ENCODE measurements around the gene ACER3. TPM values are rescaled to one million over a fixed set of nuclear protein-coding genes. Genes with fewer than 3 reads are reported as not detected.

The ACER3 gene
- total and polyA plus RNA-seq, 2 experiments from 2014 or later, result 6.2 to 26.5 TPM

GRCh38 chr11:77024745-77025144 lies 164.0 kb downstream of the ACER3 start (continued):
- TF ChIP-seq ZNF462 (CRISPR knock-in tag; IDR thresholded peaks at IDR 0.05) (no peak), REST (IDR thresholded peaks at IDR 0.05; ENCODE audit: unreplicated experiment) (no peak), ZNF114 (CRISPR knock-in tag; IDR thresholded peaks at IDR 0.05) (no peak)

- ATAC-seq (no peak), DNase-seq (ENCODE audit: low spot score) (no peak)
- Histone ChIP-seq H3K9me2 (ENCODE audit: insufficient read depth) (no peaks in the 10 kb centered on the region), H4K20me1 (replicated peaks; ENCODE audit: insufficient read depth) (no peaks in the 10 kb centered on the region; the same call in 1 of the 2 replicates), H3K27me3 (ENCODE audit: insufficient read depth) (no peaks in the 10 kb centered on the region), H3K36me3 (ENCODE audit: insufficient read depth) (no peaks in the 10 kb centered on the region), H3K4me1 (ENCODE audit: insufficient read depth) (peaks cover 9% of the 10 kb centered on the region), H3F3A (replicated peaks; ENCODE audit: low read depth) (no peaks in the 10 kb centered on the region), H3K4me3 (no peak overlapping the region), H3K79me2 (replicated peaks; ENCODE audit: insufficient read depth) (no peaks in the 10 kb centered on the region), H3K27ac (ENCODE audit: low read depth) (no peak overlapping the region), H2AFZ (no peak overlapping the region), H3K4me2 (no peak overlapping the region)
- Mint-ChIP-seq H3K9me3 (no peaks in the 10 kb centered on the region; the same call in 2 of the 3 replicates), H3K27me3 (ENCODE audit: insufficient read depth, low read depth, poor library complexity) (peaks cover 3% of the 10 kb centered on the region), H3K4me3 (no peak overlapping the region), H3K27ac (no peak overlapping the region), H3K4me1 (peaks cover 21% of the 10 kb centered on the region), H3K36me3 (ENCODE audit: low read depth) (no peaks in the 10 kb centered on the region)
- TF ChIP-seq CTCF (conservative IDR thresholded peaks at IDR 0.05; ENCODE audit: low read depth in 2 of 2) (no peak), JUNB (IDR thresholded peaks at IDR 0.05; ENCODE audit: unreplicated experiment) (no peak), ETS1 (IDR thresholded peaks at IDR 0.05) (no peak), EZH2phosphoT487 (IDR thresholded peaks at IDR 0.05; ENCODE audit: unreplicated experiment) (no peak), NANOG (IDR thresholded peaks at IDR 0.05; ENCODE audit: borderline replicate concordance) (no peak), CREB1 (CRISPR knock-in tag; IDR thresholded peaks at IDR 0.05; ENCODE audit: low read depth) (no peak), ZNF114 (CRISPR knock-in tag; IDR thresholded peaks at IDR 0.05) (no peak)
Measured at GRCh38 chr11:77026221-77026620, 165.5 kb downstream of the ACER3 start.
